DMS53 (cell line): ENCODE results near the gene HTRA1.

Source experiments
- DNase-seq: peaks from one replicate; lab custom pipeline; 2025; lab: John Stamatoyannopoulos, UW

HTRA1 gene

GRCh38 chr10:122516734-122517133 lies 55.4 kb downstream of the HTRA1 start:
- DNase-seq: no peak

- no peak for DNase-seq
Observed at GRCh38 chr10:122519144-122519543, 57.8 kb downstream of the HTRA1 start.

GRCh38 chr10:122519873-122520272 lies 58.5 kb downstream of the HTRA1 start:
- no peak for DNase-seq

- no peak for DNase-seq
Observed at GRCh38 chr10:122521011-122521410, 59.7 kb downstream of the HTRA1 start.

GRCh38 chr10:122524811-122525210 lies 63.5 kb downstream of the HTRA1 start:
- no peak for DNase-seq

- peak; percentile 73 for DNase-seq
Observed at GRCh38 chr10:122525788-122526187, 64.4 kb downstream of the HTRA1 start.

- no peak for DNase-seq
Observed at GRCh38 chr10:122526892-122527291, 65.5 kb downstream of the HTRA1 start.

GRCh38 chr10:122530177-122530576 lies 68.8 kb downstream of the HTRA1 start:
- no peak for DNase-seq

- DNase-seq: no peak
Observed at GRCh38 chr10:122531261-122531660, 69.9 kb downstream of the HTRA1 start.

GRCh38 chr10:122531939-122532338 lies 70.6 kb downstream of the HTRA1 start:
- DNase-seq: peak; percentile 20

- peak; percentile 47 for DNase-seq
Observed at GRCh38 chr10:122532601-122533296, 71.4 kb downstream of the HTRA1 start.

GRCh38 chr10:122537545-122537944 lies 76.2 kb downstream of the HTRA1 start:
- DNase-seq: no peak

- DNase-seq: no peak
Observed at GRCh38 chr10:122541541-122542002, 80.2 kb downstream of the HTRA1 start.

- no peak for DNase-seq
Observed at GRCh38 chr10:122543676-122544445, 82.5 kb downstream of the HTRA1 start.

- no peak for DNase-seq
Observed at GRCh38 chr10:122544493-122544892, 83.1 kb downstream of the HTRA1 start.

- DNase-seq: no peak
Observed at GRCh38 chr10:122546242-122546641, 84.9 kb downstream of the HTRA1 start.

GRCh38 chr10:122548407-122549085 lies 87.2 kb downstream of the HTRA1 start:
- no peak for DNase-seq

- DNase-seq: no peak
Observed at GRCh38 chr10:122549636-122550035, 88.3 kb downstream of the HTRA1 start.

- no peak for DNase-seq
Observed at GRCh38 chr10:122550427-122550826, 89.1 kb downstream of the HTRA1 start.

GRCh38 chr10:122550983-122551382 lies 89.6 kb downstream of the HTRA1 start:
- DNase-seq: no peak

- no peak for DNase-seq
Observed at GRCh38 chr10:122551450-122551849, 90.1 kb downstream of the HTRA1 start.

GRCh38 chr10:122553341-122553740 lies 92.0 kb downstream of the HTRA1 start:
- no peak for DNase-seq
